ENCODE results near the gene ITCH. TPM values are rescaled to one million over a fixed set of nuclear protein-coding genes. Genes with fewer than 3 reads are reported as not detected.
A peak's percentile ranks its signal among the peaks of the same experiment; 100 is the strongest.

Gene ITCH
- total RNA-seq (2021; ENCODE audit: unreplicated experiment), result 78.8 TPM
- 28.1 and 32.9 TPM in 2 replicates for polyA plus RNA-seq (2012)
- Bru-seq, nascent RNA, result percentile 94 among the genes with signal in this experiment
- BruChase-seq, experiment 1, labeled RNA remaining after a 6-hour chase, result percentile 90 among the genes with signal in this experiment
- percentile 87 among the genes with signal in this experiment for BruChase-seq, experiment 2, labeled RNA remaining after a 2-hour chase
- long read RNA-seq, full-length matches to known transcripts, result 25 of 60 reads
- long read RNA-seq, partial matches to known transcripts, result 14 of 60 reads
- long read RNA-seq, other reads (novel, unspliced or antisense), result 21 of 60 reads

DNA sequence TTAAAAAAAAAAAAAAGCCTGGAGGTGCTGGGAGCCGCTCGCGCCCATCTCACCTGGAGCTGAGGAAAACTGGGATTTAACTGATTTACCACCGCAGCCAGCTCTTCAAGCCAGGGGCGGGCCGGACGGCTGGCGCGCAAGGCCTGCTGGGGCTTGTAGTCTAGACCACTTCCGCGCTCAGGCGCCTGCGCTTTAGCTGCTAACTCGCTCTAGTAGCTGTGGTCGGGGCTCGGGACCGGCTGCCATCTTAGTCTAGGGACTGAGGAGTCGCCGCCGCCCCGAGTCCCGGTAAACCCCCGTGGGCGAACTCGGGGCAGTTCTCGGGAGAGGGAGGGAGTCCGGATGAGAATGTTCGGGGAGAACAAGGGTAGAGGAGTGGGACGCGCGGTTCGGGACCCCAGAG is at the start of gene ITCH:
ITCH (plus strand) TSS at position 212 of the 403 bp plus-strand sequence. CDS start 30,539 bp downstream, outside the sequence.
- ChIA-PET POLR2A (interaction anchor here (0.8 to 2.4 kb wide), 19 partner anchors 8 to 111 kb away, joined by 3 to 12 read pairs (median 4); no protein-coding TSS in a partner anchor), CTCF (interaction anchor here (0.5 to 2.8 kb wide), 6 partner anchors 9 to 407 kb away, joined by 3 to 16 read pairs (median 4); no protein-coding TSS in a partner anchor), RAD21 (ENCODE audit: low non-redundant PET in 1 of 2, low total read pairs in 2 of 2, uncharacterized antibody in 2 of 2, unreplicated experiment in 2 of 2) (interaction anchor here (0.8 to 1.0 kb wide), 3 partner anchors 12 to 50 kb away, joined by 3 to 4 read pairs (median 3); no protein-coding TSS in a partner anchor)
- Histone ChIP-seq H3K9me3 (ENCODE audit: control insufficient read depth in 1 of 2, insufficient read depth in 1 of 2, low read depth in 1 of 2, low read length in 2 of 2) (no peaks in the 10 kb centered on the region), H3K4me3 (replicated peaks in 1 of 2; ENCODE audit: low read depth in 1 of 2, low read length in 2 of 2) (peak within 1 kb of the TSS; percentile 86 to 87), H3K9ac (ENCODE audit: low read length) (peak within 1 kb of the TSS; percentile 87), H3K27me3 (ENCODE audit: insufficient read depth, low read length) (no peaks in the 10 kb centered on the region), H2AFZ (ENCODE audit: low read depth, low read length, poor library complexity, severe bottlenecking) (no peak within 1 kb of the TSS), H3K79me2 (ENCODE audit: insufficient read depth, low read length) (peaks cover 50% of the 10 kb centered on the region), H3K4me2 (ENCODE audit: low read length) (peak within 1 kb of the TSS; percentile 94), H3K4me1 (ENCODE audit: control insufficient read depth in 1 of 2, insufficient read depth in 2 of 2, low read length in 2 of 2) (peaks cover 22 to 62% of the 10 kb centered on the region in 2 experiments), H4K20me1 (ENCODE audit: insufficient read depth) (no peaks in the 10 kb centered on the region; the same call in 1 of the 2 replicates), H3K27ac (ENCODE audit: low read depth, low read length) (peak within 1 kb of the TSS; percentile 82), H3K9me2 (ENCODE audit: insufficient read depth) (no peaks in the 10 kb centered on the region), H3K36me3 (ENCODE audit: control insufficient read depth in 1 of 2, insufficient read depth in 2 of 2, low read length in 2 of 2) (no peaks in the 10 kb centered on the region)
- no TSS peak for BruUV-seq (replicated peaks)
- intact Hi-C loops (cut with micrococcal nuclease), result loop anchor here (2.0 kb wide), 1 partner anchor 50 kb away; no protein-coding TSS in a partner anchor
- ATAC-seq, result peak; percentile 97
- peak; percentile 88 for DNase-seq (ENCODE audit: low read depth, low spot score)
- TF ChIP-seq POLR2AphosphoS5 (IDR thresholded peaks at IDR 0.05; ENCODE audit: low read depth, low read length), result peak; percentile 91
- peak; percentile 85; the same call in 1 of the 2 replicates for TF ChIP-seq ELF1 (IDR thresholded peaks at IDR 0.05; ENCODE audit: borderline replicate concordance, low read depth)
- TF ChIP-seq ZFX (IDR thresholded peaks at IDR 0.05), result no peak
- no peak for TF ChIP-seq ATF3 (IDR thresholded peaks at IDR 0.05)
- no peak for TF ChIP-seq CEBPB (IDR thresholded peaks at IDR 0.05; ENCODE audit: low read depth)
- no peak for TF ChIP-seq SP1 (IDR thresholded peaks at IDR 0.05; ENCODE audit: low read depth)
- peak; percentile 92 for TF ChIP-seq YY1 (IDR thresholded peaks at IDR 0.05; ENCODE audit: extremely low read depth, insufficient replicate concordance, low read depth, low read length)
- peak; percentile 79 for TF ChIP-seq POLR2A (IDR thresholded peaks at IDR 0.05; ENCODE audit: borderline replicate concordance, extremely low read depth, insufficient read depth, insufficient read length)
- peak; percentile 77 for TF ChIP-seq SIN3A (IDR thresholded peaks at IDR 0.05; ENCODE audit: low read depth)
- no peak for TF ChIP-seq MAX (IDR thresholded peaks at IDR 0.05)
- TF ChIP-seq, protein P1, sequence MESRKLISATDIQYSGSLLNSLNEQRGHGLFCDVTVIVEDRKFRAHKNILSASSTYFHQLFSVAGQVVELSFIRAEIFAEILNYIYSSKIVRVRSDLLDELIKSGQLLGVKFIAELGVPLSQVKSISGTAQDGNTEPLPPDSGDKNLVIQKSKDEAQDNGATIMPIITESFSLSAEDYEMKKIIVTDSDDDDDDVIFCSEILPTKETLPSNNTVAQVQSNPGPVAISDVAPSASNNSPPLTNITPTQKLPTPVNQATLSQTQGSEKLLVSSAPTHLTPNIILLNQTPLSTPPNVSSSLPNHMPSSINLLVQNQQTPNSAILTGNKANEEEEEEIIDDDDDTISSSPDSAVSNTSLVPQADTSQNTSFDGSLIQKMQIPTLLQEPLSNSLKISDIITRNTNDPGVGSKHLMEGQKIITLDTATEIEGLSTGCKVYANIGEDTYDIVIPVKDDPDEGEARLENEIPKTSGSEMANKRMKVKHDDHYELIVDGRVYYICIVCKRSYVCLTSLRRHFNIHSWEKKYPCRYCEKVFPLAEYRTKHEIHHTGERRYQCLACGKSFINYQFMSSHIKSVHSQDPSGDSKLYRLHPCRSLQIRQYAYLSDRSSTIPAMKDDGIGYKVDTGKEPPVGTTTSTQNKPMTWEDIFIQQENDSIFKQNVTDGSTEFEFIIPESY (IDR thresholded peaks at IDR 0.05; ENCODE audit: extremely low read depth, insufficient replicate concordance, low read length), result no peak
- TF ChIP-seq EZH2 (IDR thresholded peaks at IDR 0.05), result no peak
- no peak for TF ChIP-seq TCF7L2 (IDR thresholded peaks at IDR 0.05; ENCODE audit: borderline replicate concordance, extremely low read depth, insufficient read depth, insufficient read length)
